SK-N-SH treated with all-trans-retinoic acid at 6 μM for 48 hours (cell line): ENCODE measurements around the gene FLII.
"Not testable (repeated sequence)": the region's sequence is repeated elsewhere in the genome, so short reads cannot be mapped to it uniquely, and the experiment has no call there.

ENCODE experiments used
- PPARA ChIP-seq: fragments of 250-450 bp; sonication (Bioruptor Pico); IDR thresholded peaks from 2 replicates; pipeline ENCODE4 v1.5.0; 2020; ENCODE audit warnings: mild to moderate bottlenecking, borderline replicate concordance
- SNAI2 ChIP-seq: fragments of 250-450 bp; sonication (Bioruptor Pico); IDR thresholded peaks from 2 replicates; pipeline ENCODE4 v1.5.0; 2020; ENCODE audit warnings: mild to moderate bottlenecking, moderate library complexity

DNA sequence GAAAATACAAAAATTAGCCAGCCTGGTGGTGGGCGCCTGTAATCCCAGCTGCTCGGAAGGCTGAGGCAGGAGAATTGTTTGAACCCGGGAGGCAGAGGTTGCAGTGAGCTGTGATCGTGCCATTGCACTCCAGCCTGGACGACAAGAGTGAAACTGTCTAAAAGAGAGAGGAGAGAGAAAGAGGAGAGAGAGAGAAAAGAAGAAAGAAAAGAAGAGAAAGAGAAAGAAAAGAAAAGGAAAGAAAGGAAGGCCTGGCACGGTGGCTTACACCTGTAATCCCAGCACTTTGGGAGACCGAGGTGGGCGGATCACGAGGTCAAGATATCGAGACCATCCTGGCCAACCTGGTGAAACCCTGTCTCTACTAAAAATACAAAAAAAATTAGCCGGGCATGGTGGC, 41.6 kb downstream of the FLII start:
- TF ChIP-seq PPARA; SNAI2 (CRISPR knock-in tag): not testable (repeated sequence)
